Endothelial cell of umbilical vein (primary cell): ENCODE data around the gene SIN3A. TPM values are rescaled to one million over a fixed set of nuclear protein-coding genes. Genes with fewer than 3 reads are reported as not detected.

Experiments
- BruUV-seq: library from RNA; stranded (reverse); fragments of 400-500 nt; replicated peaks from 2 replicates; lab custom pipeline; 2021; lab: Mats Ljungman, UMichigan
- CTCF ChIA-PET: fragments of 300-600, 350-600 bp; sonication (Branson Sonifier 250); formaldehyde crosslinking; loops from one replicate; lab custom pipeline; 2021; ENCODE audit warnings: antibody characterized with exemption, inconsistent platforms; lab: Charles Lee
- POLR2A ChIA-PET: fragments of 300-600, 350-600 bp; sonication (Branson Sonifier 250); formaldehyde crosslinking; loops from one replicate; lab custom pipeline; 2021; ENCODE audit warnings: antibody characterized with exemption, inconsistent platforms; lab: Charles Lee
- DNase-seq: peaks from one replicate; pipeline ENCODE4 v3.0.0-alpha.2; 2011; ENCODE audit warnings: low read depth, low spot score
- FAIRE-seq: peaks from 2 replicates; lab custom pipeline; 2011; peaks lifted over from hg19 to GRCh38; lab: Jason Lieb, UNC
- H2AFZ ChIP-seq: 2 replicates; pipeline ENCODE4 v1.6.0; 2012; ENCODE audit warnings: low read depth, low read length, control low read depth, inconsistent platforms
- H3K27ac ChIP-seq: 2 replicates; pipeline ENCODE4 v1.5.1; 2011; ENCODE audit warnings: low read depth, mild to moderate bottlenecking, control low read depth, low read length, moderate library complexity; ENCODE audit not compliant: insufficient read depth
- H3K27me3 ChIP-seq, 2 experiments: 2 replicates each; pipeline versions ENCODE4 v1.6.0 to v1.6.1; 2011; ENCODE audit warnings: low read length in 2 of 2, mixed read lengths in 1 of 2; ENCODE audit not compliant: control insufficient read depth in 2 of 2, insufficient read depth in 2 of 2
- H3K36me3 ChIP-seq, 2 experiments: 2 replicates in 1 of 2; 3 replicates in 1 of 2; pipeline ENCODE4 v1.5.1; 2011; ENCODE audit warnings: low read length in 2 of 2, mild to moderate bottlenecking in 1 of 2, moderate library complexity in 1 of 2; ENCODE audit not compliant: control insufficient read depth in 2 of 2, insufficient read depth in 2 of 2; ENCODE audit errors: extremely low read depth in 1 of 2
- H3K4me1 ChIP-seq: 3 replicates; pipeline ENCODE4 v1.5.1; 2011; ENCODE audit warnings: mild to moderate bottlenecking, low read length; ENCODE audit not compliant: control insufficient read depth, insufficient read depth; ENCODE audit errors: extremely low read depth
- H3K4me2 ChIP-seq: 2 replicates; pipeline ENCODE4 v1.6.1; 2011; ENCODE audit warnings: low read length, control low read depth, mixed read lengths; ENCODE audit not compliant: insufficient read depth
- H3K4me3 ChIP-seq, 3 experiments: fragments of 200-600 bp in 1 of 3; sonication (generic), shearing (Covaris generic) in 1 of 3; replicated peaks in 1 of 3; 2 replicates each; pipeline ENCODE4 v1.5.1; 2011 to 2016; ENCODE audit warnings: control low read depth in 3 of 3, low read length in 3 of 3, mild to moderate bottlenecking in 2 of 3, inconsistent platforms in 1 of 3, low read depth in 1 of 3, moderate library complexity in 1 of 3; ENCODE audit not compliant: insufficient read depth in 1 of 3
- H3K79me2 ChIP-seq: 2 replicates; pipeline ENCODE4 v1.6.0; 2012; ENCODE audit warnings: low read length, inconsistent platforms; ENCODE audit not compliant: control insufficient read depth, insufficient read depth
- H3K9ac ChIP-seq: replicated peaks from 2 replicates; pipeline ENCODE3; 2011; ENCODE audit warnings: low read length, control low read depth; ENCODE audit not compliant: insufficient read depth; ENCODE audit errors: extremely low read depth
- H3K9me1 ChIP-seq: replicated peaks from 3 replicates; pipeline ENCODE4 v1.6.0; 2011; ENCODE audit warnings: mild to moderate bottlenecking, low read length; ENCODE audit not compliant: control insufficient read depth, insufficient read depth; ENCODE audit errors: extremely low read depth
- H3K9me3 ChIP-seq: replicated peaks from 2 replicates; pipeline ENCODE4 v1.5.1; 2012; ENCODE audit warnings: low read length, inconsistent platforms; ENCODE audit not compliant: control insufficient read depth, insufficient read depth
- H4K20me1 ChIP-seq: replicated peaks from 2 replicates; pipeline ENCODE3; 2011; ENCODE audit warnings: mild to moderate bottlenecking, low read length; ENCODE audit not compliant: control insufficient read depth, insufficient read depth; ENCODE audit errors: extremely low read depth
- EZH2 ChIP-seq: IDR thresholded peaks from 2 replicates; pipeline ENCODE4 v1.6.1; 2012; ENCODE audit warnings: borderline replicate concordance, low read depth, mild to moderate bottlenecking, moderate library complexity, low read length, inconsistent platforms; ENCODE audit not compliant: severe bottlenecking
- FOS ChIP-seq: IDR thresholded peaks from 2 replicates; pipeline ENCODE4 v1.6.1; 2011; ENCODE audit warnings: mild to moderate bottlenecking, low read length, moderate library complexity, borderline replicate concordance; ENCODE audit not compliant: insufficient read depth
- GATA2 ChIP-seq: IDR thresholded peaks from 2 replicates; pipeline ENCODE4 v1.7.0; 2011; ENCODE audit warnings: low read depth, mild to moderate bottlenecking, moderate library complexity, mixed read lengths, low read length; ENCODE audit not compliant: insufficient read length, insufficient read depth
- JUN ChIP-seq: IDR thresholded peaks from 2 replicates; pipeline ENCODE4 v1.6.1; 2011; ENCODE audit warnings: borderline replicate concordance, low read depth; ENCODE audit not compliant: insufficient read length, insufficient read depth
- MYC ChIP-seq: IDR thresholded peaks from one replicate; pipeline ENCODE4 v1.6.1; 2011; ENCODE audit warnings: mild to moderate bottlenecking, low read depth, low read length
- POLR2A ChIP-seq: IDR thresholded peaks from 2 replicates; pipeline ENCODE4 v1.6.1; 2012; ENCODE audit warnings: low read depth, mild to moderate bottlenecking, control low read depth, low read length
- POLR2AphosphoS5 ChIP-seq: IDR thresholded peaks from 2 replicates; pipeline ENCODE4 v1.6.1; 2012; ENCODE audit warnings: low read depth, mild to moderate bottlenecking, control low read depth, low read length, moderate library complexity; ENCODE audit not compliant: insufficient read depth
- dilution Hi-C: fragments of 300-500 bp; cut with MboI; formaldehyde crosslinking; loops from one replicate; pipeline ENCODE4 v1.15.0; 2019; ENCODE audit warnings: low sequenced_read_pairs; ENCODE audit not compliant: extremely low pct_ligation_motif_present
- intact Hi-C: fragments of 100-400 bp; cut with micrococcal nuclease; formaldehyde crosslinking; loops from one replicate; pipeline ENCODE4 v1.10.0; 2022
- polyA plus RNA-seq, 4 experiments: library from polyadenylated mRNA; depleted of rRNA in 3 of 4; stranded (reverse) in 3 of 4; unstranded in 1 of 4; fragments of >200 nt; gene quantifications; 2 replicates each; pipeline versions ENCODE4 v1.2.1 to v1.2.3, GENCODE V29; 2011 to 2012; ENCODE audit warnings: missing spikeins in 1 of 4
- total RNA-seq: library from RNA; stranded (reverse); gene quantifications from 2 replicates; pipeline ENCODE4 v1.2.3, GENCODE V29; 2021
- TF ChIP-seq, protein P1 (sequence below): IDR thresholded peaks from 2 replicates; pipeline ENCODE4 v1.6.1; 2011; ENCODE audit not compliant: insufficient read depth, insufficient read length
- TF ChIP-seq, protein P2 (sequence below), 2 donors: IDR thresholded peaks; 1 replicate in 1 of 2; 2 replicates in 1 of 2; pipeline ENCODE4 v1.5.1; 2011; ENCODE audit warnings: low read length in 2 of 2, mild to moderate bottlenecking in 2 of 2, moderate library complexity in 2 of 2, control low read depth in 1 of 2, inconsistent platforms in 1 of 2, low read depth in 1 of 2; ENCODE audit not compliant: insufficient read depth in 1 of 2; ENCODE audit errors: extremely low read depth in 1 of 2

Gene SIN3A
- total and polyA plus RNA-seq, 2 donors (not counting 3 experiments of a cell fraction or from before 2014, with no cell fraction given), result 30.6 to 44.5 TPM

DNA sequence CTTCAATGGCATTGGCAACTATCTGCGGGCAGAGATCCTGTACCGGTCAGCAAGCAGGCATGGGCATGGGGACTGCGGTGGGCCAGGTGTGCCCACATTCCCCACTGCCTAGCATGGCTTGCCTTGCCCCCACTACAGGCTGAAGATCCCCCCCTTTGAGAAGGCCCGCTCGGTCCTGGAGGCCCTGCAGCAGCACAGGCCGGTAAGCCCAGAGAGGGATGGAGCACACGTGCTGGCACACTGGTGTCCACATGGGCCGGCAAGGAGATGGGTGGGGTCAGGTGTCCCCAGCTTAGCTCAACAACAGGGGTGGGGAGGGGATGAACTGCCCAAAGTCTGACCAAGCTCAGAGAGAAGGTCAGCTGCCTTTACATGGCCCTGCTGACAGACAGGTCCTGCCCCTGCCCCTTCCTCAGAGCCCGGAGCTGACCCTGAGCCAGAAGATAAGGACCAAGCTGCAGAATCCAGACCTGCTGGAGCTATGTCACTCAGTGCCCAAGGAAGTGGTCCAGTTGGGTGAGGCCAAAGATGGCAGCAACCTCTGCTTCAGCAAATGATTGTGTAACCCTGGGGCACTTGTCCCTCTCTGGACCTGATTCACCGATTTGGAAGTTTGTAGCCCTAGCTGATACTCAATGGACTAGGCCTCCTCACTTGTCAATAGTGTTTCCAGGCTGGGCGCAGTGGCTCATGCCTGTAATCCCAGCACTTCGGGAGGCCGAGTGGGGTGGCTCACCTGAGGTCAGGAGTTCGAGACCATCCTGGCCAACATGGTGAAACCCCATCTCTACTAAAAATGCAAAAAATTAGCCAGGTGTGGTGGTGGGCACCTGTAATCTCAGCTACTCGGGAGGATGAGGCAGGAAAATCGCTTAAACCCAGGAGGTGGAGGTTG is 99.1 kb downstream of the SIN3A start:
- Histone ChIP-seq H4K20me1 (no peaks in the 10 kb centered on the region), H3K9me1 (no peaks in the 10 kb centered on the region), H3K9me3 (no peaks in the 10 kb centered on the region), H3K4me3 (no peak overlapping the region), H3K4me1 (peaks cover 4% of the 10 kb centered on the region), H3K27ac (no peak overlapping the region), H3K4me2 (no peak overlapping the region), H3K36me3 (peaks cover 4 to 12% of the 10 kb centered on the region in 2 experiments), H2AFZ (no peak overlapping the region), H3K27me3 (no peaks in the 10 kb centered on the region), H3K9ac (no peak overlapping the region), H3K79me2 (no peaks in the 10 kb centered on the region)
- dilution Hi-C loops (no loop called here), intact Hi-C loops (no loop called here)
- ChIA-PET CTCF (interaction anchor here (3.0 kb wide), 1 partner anchor 15 kb away, joined by 12 read pairs; the partner anchor contains the start of gene MAN2C1), POLR2A (no interaction called here)
- TF ChIP-seq FOS, result no peak
- TF ChIP-seq, protein P1, sequence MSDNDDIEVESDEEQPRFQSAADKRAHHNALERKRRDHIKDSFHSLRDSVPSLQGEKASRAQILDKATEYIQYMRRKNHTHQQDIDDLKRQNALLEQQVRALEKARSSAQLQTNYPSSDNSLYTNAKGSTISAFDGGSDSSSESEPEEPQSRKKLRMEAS, result no peak
- TF ChIP-seq JUN, result no peak
- TF ChIP-seq POLR2AphosphoS5, result no peak
- no peak for TF ChIP-seq EZH2
- no peak for TF ChIP-seq MYC
- TF ChIP-seq, protein P2, sequence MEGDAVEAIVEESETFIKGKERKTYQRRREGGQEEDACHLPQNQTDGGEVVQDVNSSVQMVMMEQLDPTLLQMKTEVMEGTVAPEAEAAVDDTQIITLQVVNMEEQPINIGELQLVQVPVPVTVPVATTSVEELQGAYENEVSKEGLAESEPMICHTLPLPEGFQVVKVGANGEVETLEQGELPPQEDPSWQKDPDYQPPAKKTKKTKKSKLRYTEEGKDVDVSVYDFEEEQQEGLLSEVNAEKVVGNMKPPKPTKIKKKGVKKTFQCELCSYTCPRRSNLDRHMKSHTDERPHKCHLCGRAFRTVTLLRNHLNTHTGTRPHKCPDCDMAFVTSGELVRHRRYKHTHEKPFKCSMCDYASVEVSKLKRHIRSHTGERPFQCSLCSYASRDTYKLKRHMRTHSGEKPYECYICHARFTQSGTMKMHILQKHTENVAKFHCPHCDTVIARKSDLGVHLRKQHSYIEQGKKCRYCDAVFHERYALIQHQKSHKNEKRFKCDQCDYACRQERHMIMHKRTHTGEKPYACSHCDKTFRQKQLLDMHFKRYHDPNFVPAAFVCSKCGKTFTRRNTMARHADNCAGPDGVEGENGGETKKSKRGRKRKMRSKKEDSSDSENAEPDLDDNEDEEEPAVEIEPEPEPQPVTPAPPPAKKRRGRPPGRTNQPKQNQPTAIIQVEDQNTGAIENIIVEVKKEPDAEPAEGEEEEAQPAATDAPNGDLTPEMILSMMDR (IDR thresholded peaks at IDR 0.05; ENCODE audit: extremely low read depth in 1 of 2, insufficient read depth in 1 of 2, low read depth in 1 of 2, low read length in 2 of 2), result no peak
- TF ChIP-seq GATA2, result no peak
- no peak for TF ChIP-seq POLR2A
- FAIRE-seq (no peak), DNase-seq (no peak)
- BruUV-seq, result no TSS peak
